Endothelial cell of umbilical vein (primary cell): Measurements from ENCODE around the gene MRFAP1. TPM values are rescaled to one million over a fixed set of nuclear protein-coding genes. Genes with fewer than 3 reads are reported as not detected.

Experiments
- BruUV-seq: library from RNA; stranded (reverse); fragments of 400-500 nt; replicated peaks from 2 replicates; lab custom pipeline; 2021; lab: Mats Ljungman, UMichigan
- CTCF ChIA-PET: fragments of 300-600, 350-600 bp; sonication (Branson Sonifier 250); formaldehyde crosslinking; loops from one replicate; lab custom pipeline; 2021; ENCODE audit warnings: antibody characterized with exemption, inconsistent platforms; lab: Charles Lee
- POLR2A ChIA-PET: fragments of 300-600, 350-600 bp; sonication (Branson Sonifier 250); formaldehyde crosslinking; loops from one replicate; lab custom pipeline; 2021; ENCODE audit warnings: antibody characterized with exemption, inconsistent platforms; lab: Charles Lee
- DNase-seq: peaks from one replicate; pipeline ENCODE4 v3.0.0-alpha.2; 2011; ENCODE audit warnings: low read depth, low spot score
- FAIRE-seq: peaks from 2 replicates; lab custom pipeline; 2011; peaks lifted over from hg19 to GRCh38; lab: Jason Lieb, UNC
- H2AFZ ChIP-seq: 2 replicates; pipeline ENCODE4 v1.6.0; 2012; ENCODE audit warnings: low read depth, low read length, control low read depth, inconsistent platforms
- H3K27ac ChIP-seq: 2 replicates; pipeline ENCODE4 v1.5.1; 2011; ENCODE audit warnings: low read depth, mild to moderate bottlenecking, control low read depth, low read length, moderate library complexity; ENCODE audit not compliant: insufficient read depth
- H3K27me3 ChIP-seq, 2 experiments: 2 replicates each; pipeline versions ENCODE4 v1.6.0 to v1.6.1; 2011; ENCODE audit warnings: low read length in 2 of 2, mixed read lengths in 1 of 2; ENCODE audit not compliant: control insufficient read depth in 2 of 2, insufficient read depth in 2 of 2
- H3K36me3 ChIP-seq, 2 experiments: 2 replicates in 1 of 2; 3 replicates in 1 of 2; pipeline ENCODE4 v1.5.1; 2011; ENCODE audit warnings: low read length in 2 of 2, mild to moderate bottlenecking in 1 of 2, moderate library complexity in 1 of 2; ENCODE audit not compliant: control insufficient read depth in 2 of 2, insufficient read depth in 2 of 2; ENCODE audit errors: extremely low read depth in 1 of 2
- H3K4me1 ChIP-seq: 3 replicates; pipeline ENCODE4 v1.5.1; 2011; ENCODE audit warnings: mild to moderate bottlenecking, low read length; ENCODE audit not compliant: control insufficient read depth, insufficient read depth; ENCODE audit errors: extremely low read depth
- H3K4me2 ChIP-seq: 2 replicates; pipeline ENCODE4 v1.6.1; 2011; ENCODE audit warnings: low read length, control low read depth, mixed read lengths; ENCODE audit not compliant: insufficient read depth
- H3K4me3 ChIP-seq, 3 experiments: fragments of 200-600 bp in 1 of 3; sonication (generic), shearing (Covaris generic) in 1 of 3; replicated peaks in 1 of 3; 2 replicates each; pipeline ENCODE4 v1.5.1; 2011 to 2016; ENCODE audit warnings: control low read depth in 3 of 3, low read length in 3 of 3, mild to moderate bottlenecking in 2 of 3, inconsistent platforms in 1 of 3, low read depth in 1 of 3, moderate library complexity in 1 of 3; ENCODE audit not compliant: insufficient read depth in 1 of 3
- H3K79me2 ChIP-seq: 2 replicates; pipeline ENCODE4 v1.6.0; 2012; ENCODE audit warnings: low read length, inconsistent platforms; ENCODE audit not compliant: control insufficient read depth, insufficient read depth
- H3K9ac ChIP-seq: replicated peaks from 2 replicates; pipeline ENCODE3; 2011; ENCODE audit warnings: low read length, control low read depth; ENCODE audit not compliant: insufficient read depth; ENCODE audit errors: extremely low read depth
- H3K9me1 ChIP-seq: replicated peaks from 3 replicates; pipeline ENCODE4 v1.6.0; 2011; ENCODE audit warnings: mild to moderate bottlenecking, low read length; ENCODE audit not compliant: control insufficient read depth, insufficient read depth; ENCODE audit errors: extremely low read depth
- H3K9me3 ChIP-seq: replicated peaks from 2 replicates; pipeline ENCODE4 v1.5.1; 2012; ENCODE audit warnings: low read length, inconsistent platforms; ENCODE audit not compliant: control insufficient read depth, insufficient read depth
- H4K20me1 ChIP-seq: replicated peaks from 2 replicates; pipeline ENCODE3; 2011; ENCODE audit warnings: mild to moderate bottlenecking, low read length; ENCODE audit not compliant: control insufficient read depth, insufficient read depth; ENCODE audit errors: extremely low read depth
- CTCF ChIP-seq, 2 donors: IDR thresholded peaks; 1 replicate in 1 of 2; 2 replicates in 1 of 2; pipeline ENCODE4 v1.5.1; 2011; ENCODE audit warnings: low read length in 2 of 2, mild to moderate bottlenecking in 2 of 2, moderate library complexity in 2 of 2, control low read depth in 1 of 2, inconsistent platforms in 1 of 2, low read depth in 1 of 2; ENCODE audit not compliant: insufficient read depth in 1 of 2; ENCODE audit errors: extremely low read depth in 1 of 2
- EZH2 ChIP-seq: IDR thresholded peaks from 2 replicates; pipeline ENCODE4 v1.6.1; 2012; ENCODE audit warnings: borderline replicate concordance, low read depth, mild to moderate bottlenecking, moderate library complexity, low read length, inconsistent platforms; ENCODE audit not compliant: severe bottlenecking
- FOS ChIP-seq: IDR thresholded peaks from 2 replicates; pipeline ENCODE4 v1.6.1; 2011; ENCODE audit warnings: mild to moderate bottlenecking, low read length, moderate library complexity, borderline replicate concordance; ENCODE audit not compliant: insufficient read depth
- GATA2 ChIP-seq: IDR thresholded peaks from 2 replicates; pipeline ENCODE4 v1.7.0; 2011; ENCODE audit warnings: low read depth, mild to moderate bottlenecking, moderate library complexity, mixed read lengths, low read length; ENCODE audit not compliant: insufficient read length, insufficient read depth
- JUN ChIP-seq: IDR thresholded peaks from 2 replicates; pipeline ENCODE4 v1.6.1; 2011; ENCODE audit warnings: borderline replicate concordance, low read depth; ENCODE audit not compliant: insufficient read length, insufficient read depth
- MAX ChIP-seq: IDR thresholded peaks from 2 replicates; pipeline ENCODE4 v1.6.1; 2011; ENCODE audit not compliant: insufficient read depth, insufficient read length
- MYC ChIP-seq: IDR thresholded peaks from one replicate; pipeline ENCODE4 v1.6.1; 2011; ENCODE audit warnings: mild to moderate bottlenecking, low read depth, low read length
- POLR2A ChIP-seq: IDR thresholded peaks from 2 replicates; pipeline ENCODE4 v1.6.1; 2012; ENCODE audit warnings: low read depth, mild to moderate bottlenecking, control low read depth, low read length
- POLR2AphosphoS5 ChIP-seq: IDR thresholded peaks from 2 replicates; pipeline ENCODE4 v1.6.1; 2012; ENCODE audit warnings: low read depth, mild to moderate bottlenecking, control low read depth, low read length, moderate library complexity; ENCODE audit not compliant: insufficient read depth
- dilution Hi-C: fragments of 300-500 bp; cut with MboI; formaldehyde crosslinking; loops from one replicate; pipeline ENCODE4 v1.15.0; 2019; ENCODE audit warnings: low sequenced_read_pairs; ENCODE audit not compliant: extremely low pct_ligation_motif_present
- intact Hi-C: fragments of 100-400 bp; cut with micrococcal nuclease; formaldehyde crosslinking; loops from one replicate; pipeline ENCODE4 v1.10.0; 2022
- polyA plus RNA-seq, 4 experiments: library from polyadenylated mRNA; depleted of rRNA in 3 of 4; stranded (reverse) in 3 of 4; unstranded in 1 of 4; fragments of >200 nt; gene quantifications; 2 replicates each; pipeline versions ENCODE4 v1.2.1 to v1.2.3, GENCODE V29; 2011 to 2012; ENCODE audit warnings: missing spikeins in 1 of 4
- total RNA-seq: library from RNA; stranded (reverse); gene quantifications from 2 replicates; pipeline ENCODE4 v1.2.3, GENCODE V29; 2021

MRFAP1 gene
- total and polyA plus RNA-seq, 2 donors (not counting 3 experiments of a cell fraction or from before 2014, with no cell fraction given) = 170 to 317 TPM

GRCh38 chr4:6620296-6620695, 20.2 kb upstream of the MRFAP1 start:
- H3K79me2 ChIP-seq = no peaks in the 10 kb centered on the region
- FAIRE-seq = no peak

GRCh38 chr4:6620891-6621555, 19.5 kb upstream of the MRFAP1 start:
- no TSS peak for BruUV-seq
- CTCF ChIA-PET = no interaction called here
- TF ChIP-seq MAX (no peak), EZH2 (no peak), POLR2AphosphoS5 (no peak), POLR2A (no peak), JUN (no peak), FOS (no peak), GATA2 (no peak), MYC (no peak), CTCF (IDR thresholded peaks at IDR 0.05; ENCODE audit: extremely low read depth in 1 of 2, insufficient read depth in 1 of 2, low read depth in 1 of 2, low read length in 2 of 2) (no peak)
- Histone ChIP-seq H3K79me2 (no peaks in the 10 kb centered on the region), H3K9ac (no peak overlapping the region), H3K36me3 (peaks cover 0 to 11% of the 10 kb centered on the region in 2 experiments), H3K4me3 (no peak overlapping the region), H4K20me1 (no peaks in the 10 kb centered on the region), H3K9me3 (no peaks in the 10 kb centered on the region), H3K27ac (no peak overlapping the region), H3K27me3 (no peaks in the 10 kb centered on the region), H3K4me1 (no peaks in the 10 kb centered on the region), H3K4me2 (no peak overlapping the region), H2AFZ (no peak overlapping the region), H3K9me1 (no peaks in the 10 kb centered on the region)
- POLR2A ChIA-PET = no interaction called here
- DNase-seq = no peak
- FAIRE-seq = no peak
- intact Hi-C loops = no loop called here
- dilution Hi-C loops = no loop called here

More at GRCh38 chr4:6620296-6620695, 20.2 kb upstream of the MRFAP1 start:
- Histone ChIP-seq H3K9me1 (no peaks in the 10 kb centered on the region), H2AFZ (no peak overlapping the region), H3K4me2 (no peak overlapping the region), H3K9me3 (no peaks in the 10 kb centered on the region), H3K9ac (no peak overlapping the region), H3K36me3 (peaks cover 0 to 11% of the 10 kb centered on the region in 2 experiments), H3K4me1 (no peaks in the 10 kb centered on the region), H3K27me3 (no peaks in the 10 kb centered on the region), H4K20me1 (no peaks in the 10 kb centered on the region), H3K4me3 (no peak overlapping the region), H3K27ac (no peak overlapping the region)
- ChIA-PET POLR2A (no interaction called here), CTCF (interaction anchor here (0.7 kb wide), 1 partner anchor 20 kb away, joined by 3 read pairs; the partner anchor contains the start of gene MRFAP1)
- no peak for TF ChIP-seq POLR2AphosphoS5
- BruUV-seq = no TSS peak
- intact Hi-C loops (no loop called here), dilution Hi-C loops (no loop called here)
- no peak for DNase-seq
